ENCODE data around the gene CPN2.

CPN2 gene

GRCh38 chr3:194381460-194381875, 30.3 kb upstream of the CPN2 start:
- no peak for DNase-seq (ENCODE audit: low read depth in 2 of 2)

- DNase-seq (ENCODE audit: low read depth in 2 of 2), result no peak
Observed at GRCh38 chr3:194380326-194380725, 29.2 kb upstream of the CPN2 start.

DNA sequence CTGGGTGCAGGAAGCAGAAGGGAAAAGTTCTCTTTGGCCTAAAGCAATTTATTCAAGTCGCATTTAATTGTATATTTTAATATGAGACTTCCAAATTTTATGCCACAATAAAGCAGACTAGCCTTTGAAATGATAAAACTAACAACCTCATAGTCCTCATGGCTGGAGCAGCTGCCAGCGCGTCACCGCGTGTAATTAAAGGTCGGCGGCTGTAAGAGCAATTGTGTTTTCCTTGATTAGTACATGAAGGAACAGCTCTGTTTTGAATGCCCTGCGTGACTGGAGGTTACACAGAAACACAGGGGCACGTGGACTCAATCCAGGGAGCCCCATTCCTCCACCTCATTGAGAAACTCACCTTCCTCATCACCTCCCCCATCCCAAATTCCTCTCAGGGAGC, 28.5 kb upstream of the CPN2 start:
- DNase-seq (ENCODE audit: low read depth in 2 of 2), result no peak

DNA sequence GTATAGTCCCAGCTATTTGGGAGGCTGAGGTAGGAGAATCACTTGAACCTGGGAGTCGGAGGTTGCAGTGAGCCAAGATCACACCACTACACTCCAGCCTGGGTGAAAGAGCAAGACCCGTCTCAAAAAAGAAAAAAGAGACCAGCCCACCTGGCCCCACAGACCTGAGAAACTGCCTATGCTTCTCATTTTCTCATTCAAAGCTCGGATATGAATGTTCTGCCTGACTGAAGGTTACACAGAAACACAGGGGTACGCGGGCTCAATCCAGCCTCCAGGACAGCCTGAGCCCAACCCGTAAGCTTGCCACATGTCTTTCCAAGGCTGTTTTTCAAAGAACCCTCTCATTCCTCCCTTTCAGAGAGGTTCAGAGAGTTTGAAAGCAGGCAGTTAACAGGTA, 28.1 kb upstream of the CPN2 start:
- DNase-seq (ENCODE audit: low read depth in 2 of 2), result no peak

- no peak for DNase-seq (ENCODE audit: low read depth in 2 of 2)
Observed at GRCh38 chr3:194377708-194378107, 26.6 kb upstream of the CPN2 start.

- DNase-seq (ENCODE audit: low read depth in 2 of 2), result no peak
Observed at GRCh38 chr3:194376241-194376560, 25.1 kb upstream of the CPN2 start.

- DNase-seq (ENCODE audit: low read depth in 2 of 2), result no peak
Observed at GRCh38 chr3:194375473-194376240, 24.5 kb upstream of the CPN2 start.

GRCh38 chr3:194374935-194375334, 23.8 kb upstream of the CPN2 start:
- DNase-seq (ENCODE audit: low read depth in 2 of 2), result no peak

DNA sequence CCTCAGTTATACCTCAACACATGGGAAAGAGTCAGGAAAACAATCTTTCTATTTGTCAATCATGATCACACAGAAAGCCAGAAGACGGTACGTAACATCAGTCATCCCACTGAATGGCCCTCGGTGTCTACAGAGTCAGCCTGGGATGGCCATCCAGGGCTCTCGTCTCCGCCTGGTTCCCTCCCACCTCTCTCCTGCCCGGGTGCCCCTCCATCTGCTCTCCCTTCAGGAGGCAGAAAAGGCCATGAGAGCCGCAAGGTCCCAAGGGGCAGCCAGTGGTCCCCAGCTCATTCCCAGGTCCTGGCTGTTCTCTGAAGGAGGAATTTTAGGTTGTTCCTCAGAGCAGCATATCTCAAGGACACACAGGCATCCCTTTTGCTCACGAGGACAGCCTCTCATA, 22.8 kb upstream of the CPN2 start:
- no peak for DNase-seq (ENCODE audit: low read depth in 2 of 2)

GRCh38 chr3:194373028-194373427, 21.9 kb upstream of the CPN2 start:
- no peak for DNase-seq (ENCODE audit: low read depth in 2 of 2)

DNA sequence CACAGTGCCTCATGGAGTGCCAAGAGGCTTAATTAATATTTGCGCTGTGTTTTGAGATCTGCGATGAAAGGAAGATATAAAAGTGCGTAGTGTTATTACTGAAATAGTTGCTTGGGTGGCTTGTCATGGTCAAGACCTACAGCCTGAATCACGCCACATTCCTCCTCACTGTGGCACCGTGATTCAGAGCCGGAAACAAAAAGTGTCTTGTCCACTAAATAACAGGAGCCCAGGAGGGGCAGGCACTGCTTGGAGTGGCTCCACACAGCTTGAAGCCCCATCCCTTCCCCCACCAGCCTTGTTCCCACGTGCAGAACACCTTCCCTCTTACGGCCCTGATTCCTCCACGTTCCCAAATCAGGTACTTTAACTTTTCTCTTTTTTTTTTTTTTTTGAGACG, 19.6 kb upstream of the CPN2 start:
- no peak for DNase-seq (ENCODE audit: low read depth in 2 of 2)

- no peak for DNase-seq (ENCODE audit: low read depth in 2 of 2)
Observed at GRCh38 chr3:194369522-194370279, 18.6 kb upstream of the CPN2 start, which contains the start of gene LRRC15. LRRC15 (minus strand) TSS chr3:194369743; CDS start chr3:194361043, 8,700 bp downstream.

- no peak for DNase-seq (ENCODE audit: low read depth in 2 of 2)
Observed at GRCh38 chr3:194368918-194369317, 17.8 kb upstream of the CPN2 start.

GRCh38 chr3:194367992-194368841, 17.1 kb upstream of the CPN2 start:
- DNase-seq (ENCODE audit: low read depth in 2 of 2), result no peak

DNA sequence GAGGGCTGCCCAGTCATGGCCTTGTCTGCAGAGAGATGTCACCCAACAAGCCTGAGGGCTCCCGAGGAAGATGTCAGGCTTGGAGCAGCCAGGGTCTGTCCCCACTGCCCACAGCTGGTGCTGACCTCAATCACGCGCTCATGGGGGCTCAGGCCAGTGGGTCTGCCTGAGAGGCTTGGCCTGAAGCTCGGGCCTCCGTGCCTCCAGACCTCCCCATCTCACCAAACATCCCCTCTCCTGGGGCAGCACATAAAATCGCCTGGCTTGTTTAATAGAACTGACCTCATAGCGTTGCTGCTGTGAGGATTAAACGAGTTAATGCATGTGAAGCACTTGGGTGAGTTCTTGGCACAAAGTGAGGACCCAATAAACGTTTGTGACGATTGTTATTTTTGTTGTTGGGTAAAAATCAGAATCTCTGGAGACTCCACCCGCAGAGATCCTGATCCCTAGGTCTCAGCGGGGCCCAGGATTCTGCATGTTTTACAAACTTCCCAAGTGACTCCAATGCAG, 14.9 kb upstream of the CPN2 start:
- DNase-seq (ENCODE audit: low read depth in 2 of 2), result no peak

DNA sequence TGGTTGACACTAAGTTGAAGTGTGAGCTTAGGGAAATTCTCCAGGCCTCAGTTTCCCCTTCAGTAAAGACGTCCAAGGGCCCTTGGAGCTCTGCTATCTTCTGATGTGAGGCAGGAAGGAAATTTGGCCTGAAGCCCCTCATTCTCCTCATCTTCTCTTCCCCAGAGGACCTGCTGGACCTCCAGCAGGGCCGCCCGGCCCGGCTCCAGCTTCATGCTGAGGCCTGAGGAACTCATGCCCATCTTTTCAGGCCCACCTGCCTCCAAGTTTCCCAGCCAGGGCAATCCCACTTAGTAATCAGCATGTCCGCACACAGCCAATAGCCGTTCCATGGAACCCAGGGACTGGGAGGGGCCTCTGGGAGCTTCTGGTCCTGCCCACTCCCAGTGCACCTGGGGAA, 14.4 kb upstream of the CPN2 start:
- DNase-seq (ENCODE audit: low read depth in 2 of 2), result no peak

DNA sequence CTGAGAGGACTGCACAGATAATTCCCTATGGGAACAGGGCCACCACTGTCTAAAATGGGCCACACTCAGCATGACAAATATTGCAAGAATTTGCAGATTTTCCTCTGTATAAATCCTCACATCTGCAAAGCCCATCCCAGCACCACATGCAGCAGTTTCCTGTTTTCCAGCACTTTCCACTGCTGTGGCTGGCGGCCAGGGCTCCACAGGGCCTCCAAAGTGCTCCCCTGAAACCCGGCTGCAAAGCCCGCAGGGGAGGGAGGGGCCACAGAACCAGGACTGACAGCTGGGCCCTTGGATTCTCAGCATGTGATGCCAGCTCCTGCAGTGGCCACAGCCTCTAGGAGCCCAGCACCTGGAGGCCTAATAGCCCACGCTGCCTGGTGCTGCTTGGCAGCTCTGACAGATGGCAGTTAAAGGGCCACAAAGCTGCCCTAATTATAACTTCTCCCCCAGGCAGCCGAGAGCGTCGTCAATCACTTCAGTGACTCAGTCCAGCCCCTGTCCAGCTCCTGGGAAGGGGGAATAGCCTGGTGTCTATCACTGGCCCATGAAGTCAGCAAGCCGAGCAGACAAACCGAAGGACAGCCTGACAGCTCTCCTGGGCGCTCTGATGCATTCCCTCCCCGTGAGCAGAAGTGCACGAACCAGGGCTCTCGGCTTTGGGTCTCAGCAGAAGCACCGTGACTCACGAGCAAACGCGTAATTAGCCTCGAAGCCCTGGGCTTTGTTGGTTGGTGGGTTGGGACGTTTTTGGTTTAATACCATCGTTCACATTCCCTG, 13.7 kb upstream of the CPN2 start:
- DNase-seq (ENCODE audit: low read depth in 2 of 2), result no peak

GRCh38 chr3:194364314-194364651, 13.2 kb upstream of the CPN2 start:
- no peak for DNase-seq (ENCODE audit: low read depth in 2 of 2)

- DNase-seq (ENCODE audit: low read depth in 2 of 2), result no peak
Observed at GRCh38 chr3:194360568-194360967, 9.4 kb upstream of the CPN2 start.

- DNase-seq (ENCODE audit: low read depth in 2 of 2), result no peak
Observed at GRCh38 chr3:194357681-194358080, 6.6 kb upstream of the CPN2 start.

GRCh38 chr3:194355379-194355778, 4.3 kb upstream of the CPN2 start:
- DNase-seq (ENCODE audit: low read depth in 2 of 2), result no peak

DNA sequence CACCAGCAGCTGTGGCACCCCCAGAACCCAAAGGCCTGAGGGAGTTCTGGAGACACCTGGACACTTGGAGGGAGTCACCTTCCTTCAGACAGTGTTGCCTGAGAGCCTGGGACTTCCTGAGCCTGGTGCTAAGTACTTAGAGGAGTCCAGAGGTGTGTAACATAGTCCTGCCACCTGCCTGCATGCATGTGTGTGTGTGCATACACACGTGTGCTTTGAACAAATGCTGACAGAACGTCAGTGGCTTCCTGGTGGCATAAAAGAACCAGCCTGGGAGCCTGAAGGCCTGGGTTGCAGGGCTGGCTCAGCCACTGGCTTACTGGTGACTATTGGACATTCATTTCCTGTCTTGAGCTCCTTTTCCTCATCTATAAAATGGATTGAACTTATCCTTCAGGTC, 3.2 kb upstream of the CPN2 start:
- no peak for DNase-seq (ENCODE audit: low read depth in 2 of 2)
